IMR-90 (cell line): ENCODE results near the gene NANOS3.

Experiments used
- BHLHE40 ChIP-seq: fragments of 150-350 bp; IDR thresholded peaks from 2 replicates; pipeline ENCODE4 v1.6.1; 2016; ENCODE audit warnings: mild to moderate bottlenecking, low read depth, low read length
- CEBPB ChIP-seq: IDR thresholded peaks from 2 replicates; pipeline ENCODE4 v1.6.1; 2012; ENCODE audit warnings: low read depth, low read length, improper control_type of control experiment
- CHD1 ChIP-seq: IDR thresholded peaks from 2 replicates; pipeline ENCODE4 v1.6.1; 2012; ENCODE audit warnings: low read depth, low read length, improper control_type of control experiment
- MAFK ChIP-seq: IDR thresholded peaks from 2 replicates; pipeline ENCODE4 v1.6.1; 2012; ENCODE audit warnings: low read depth, low read length, improper control_type of control experiment
- MAZ ChIP-seq: IDR thresholded peaks from 2 replicates; pipeline ENCODE4 v1.6.1; 2012; ENCODE audit warnings: low read depth, mild to moderate bottlenecking, low read length, improper control_type of control experiment, moderate library complexity, borderline replicate concordance
- MXI1 ChIP-seq: IDR thresholded peaks from 2 replicates; pipeline ENCODE4 v1.6.1; 2012; ENCODE audit warnings: low read depth, mild to moderate bottlenecking, low read length, moderate library complexity, borderline replicate concordance
- POLR2A ChIP-seq: IDR thresholded peaks from 2 replicates; pipeline ENCODE4 v1.6.1; 2012; ENCODE audit warnings: mild to moderate bottlenecking, low read depth, low read length
- RAD21 ChIP-seq: IDR thresholded peaks from 2 replicates; pipeline ENCODE4 v1.6.1; 2012; ENCODE audit warnings: low read length, improper control_type of control experiment
- RCOR1 ChIP-seq: IDR thresholded peaks from 2 replicates; pipeline ENCODE4 v1.6.1; 2012; ENCODE audit warnings: mild to moderate bottlenecking, low read length, improper control_type of control experiment; ENCODE audit not compliant: insufficient replicate concordance
- RFX5 ChIP-seq: IDR thresholded peaks from 2 replicates; pipeline ENCODE4 v1.8.0; 2012; ENCODE audit warnings: low read depth, mild to moderate bottlenecking, low read length, moderate library complexity
- TF ChIP-seq, protein P1 (sequence below): conservative IDR thresholded peaks from 2 replicates; pipeline ENCODE4 v1.5.1; 2012; ENCODE audit warnings: mild to moderate bottlenecking, low read depth, low read length, improper control_type of control experiment
- TF ChIP-seq, protein P2 (sequence below): fragments of 150-350 bp; IDR thresholded peaks from 2 replicates; pipeline ENCODE4 v1.6.1; 2017; ENCODE audit warnings: mild to moderate bottlenecking, antibody characterized with exemption, low read length, low read depth
- TF ChIP-seq, protein P3 (sequence below): fragments of 150-350 bp; IDR thresholded peaks from 2 replicates; pipeline ENCODE4 v1.6.1; 2016; ENCODE audit warnings: low read depth, mild to moderate bottlenecking, low read length, moderate library complexity, borderline replicate concordance

DNA sequence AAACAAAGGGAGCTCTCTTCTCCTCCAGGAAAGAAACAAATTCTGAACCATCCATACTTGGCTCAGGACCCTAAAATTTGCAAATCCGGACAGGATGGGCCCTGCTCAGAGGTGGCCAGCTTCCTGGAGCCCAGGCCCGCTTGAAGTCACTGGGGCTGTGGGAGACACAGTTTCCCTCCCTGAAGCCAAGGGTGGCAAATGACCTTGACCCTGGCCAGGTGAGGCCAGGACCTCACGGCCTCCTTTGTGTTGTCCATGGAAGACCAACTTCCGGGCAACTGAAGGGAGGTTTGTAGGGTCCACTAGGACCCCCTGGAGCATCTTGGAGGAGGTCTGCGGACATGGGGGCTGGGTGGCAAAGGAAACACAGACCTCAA lies 5.5 kb downstream of the NANOS3 start:
- TF ChIP-seq, protein P1, sequence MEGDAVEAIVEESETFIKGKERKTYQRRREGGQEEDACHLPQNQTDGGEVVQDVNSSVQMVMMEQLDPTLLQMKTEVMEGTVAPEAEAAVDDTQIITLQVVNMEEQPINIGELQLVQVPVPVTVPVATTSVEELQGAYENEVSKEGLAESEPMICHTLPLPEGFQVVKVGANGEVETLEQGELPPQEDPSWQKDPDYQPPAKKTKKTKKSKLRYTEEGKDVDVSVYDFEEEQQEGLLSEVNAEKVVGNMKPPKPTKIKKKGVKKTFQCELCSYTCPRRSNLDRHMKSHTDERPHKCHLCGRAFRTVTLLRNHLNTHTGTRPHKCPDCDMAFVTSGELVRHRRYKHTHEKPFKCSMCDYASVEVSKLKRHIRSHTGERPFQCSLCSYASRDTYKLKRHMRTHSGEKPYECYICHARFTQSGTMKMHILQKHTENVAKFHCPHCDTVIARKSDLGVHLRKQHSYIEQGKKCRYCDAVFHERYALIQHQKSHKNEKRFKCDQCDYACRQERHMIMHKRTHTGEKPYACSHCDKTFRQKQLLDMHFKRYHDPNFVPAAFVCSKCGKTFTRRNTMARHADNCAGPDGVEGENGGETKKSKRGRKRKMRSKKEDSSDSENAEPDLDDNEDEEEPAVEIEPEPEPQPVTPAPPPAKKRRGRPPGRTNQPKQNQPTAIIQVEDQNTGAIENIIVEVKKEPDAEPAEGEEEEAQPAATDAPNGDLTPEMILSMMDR = no peak
- no peak for TF ChIP-seq POLR2A
- no peak for TF ChIP-seq RAD21
- TF ChIP-seq, protein P2, sequence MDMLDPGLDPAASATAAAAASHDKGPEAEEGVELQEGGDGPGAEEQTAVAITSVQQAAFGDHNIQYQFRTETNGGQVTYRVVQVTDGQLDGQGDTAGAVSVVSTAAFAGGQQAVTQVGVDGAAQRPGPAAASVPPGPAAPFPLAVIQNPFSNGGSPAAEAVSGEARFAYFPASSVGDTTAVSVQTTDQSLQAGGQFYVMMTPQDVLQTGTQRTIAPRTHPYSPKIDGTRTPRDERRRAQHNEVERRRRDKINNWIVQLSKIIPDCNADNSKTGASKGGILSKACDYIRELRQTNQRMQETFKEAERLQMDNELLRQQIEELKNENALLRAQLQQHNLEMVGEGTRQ = no peak
- TF ChIP-seq BHLHE40 = no peak
- TF ChIP-seq MAZ = no peak
- no peak for TF ChIP-seq MAFK
- no peak for TF ChIP-seq CHD1
- no peak for TF ChIP-seq RFX5
- TF ChIP-seq, protein P3, sequence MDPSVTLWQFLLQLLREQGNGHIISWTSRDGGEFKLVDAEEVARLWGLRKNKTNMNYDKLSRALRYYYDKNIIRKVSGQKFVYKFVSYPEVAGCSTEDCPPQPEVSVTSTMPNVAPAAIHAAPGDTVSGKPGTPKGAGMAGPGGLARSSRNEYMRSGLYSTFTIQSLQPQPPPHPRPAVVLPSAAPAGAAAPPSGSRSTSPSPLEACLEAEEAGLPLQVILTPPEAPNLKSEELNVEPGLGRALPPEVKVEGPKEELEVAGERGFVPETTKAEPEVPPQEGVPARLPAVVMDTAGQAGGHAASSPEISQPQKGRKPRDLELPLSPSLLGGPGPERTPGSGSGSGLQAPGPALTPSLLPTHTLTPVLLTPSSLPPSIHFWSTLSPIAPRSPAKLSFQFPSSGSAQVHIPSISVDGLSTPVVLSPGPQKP = no peak
- no peak for TF ChIP-seq CEBPB
- TF ChIP-seq RCOR1 = no peak
- no peak for TF ChIP-seq MXI1
